Adrenal gland (tissue), 12 donors: ENCODE data around the gene PPP1CC. TPM values are rescaled to one million over a fixed set of nuclear protein-coding genes. Genes with fewer than 3 reads are reported as not detected.

Experiments
- DNase-seq, 7 donors: peaks; one replicate each; pipeline ENCODE4 v3.0.0-alpha.2; 2019 to 2020
- H3K27ac ChIP-seq, 5 donors: fragments of 200-600 bp; sonication (generic) in 4 of 5; 1 replicate in 3 of 5; 2 replicates in 2 of 5; pipeline versions ENCODE4 v1.5.1 to v1.8.0; 2016 to 2020; ENCODE audit warnings: mild to moderate bottlenecking in 1 of 5
- H3K27me3 ChIP-seq: fragments of 200-600 bp; 2 replicates; pipeline ENCODE4 v1.8.0; 2021
- H3K36me3 ChIP-seq, 2 donors: fragments of 200-600 bp; replicated peaks in 1 of 2; 1 replicate in 1 of 2; 2 replicates in 1 of 2; pipeline versions ENCODE4 v1.5.1 to v1.8.0; 2018 to 2022
- H3K4me1 ChIP-seq, 2 donors: fragments of 200-600 bp; replicated peaks in 1 of 2; 1 replicate in 1 of 2; 2 replicates in 1 of 2; pipeline versions ENCODE4 v1.5.1 to v1.8.0; 2018 to 2021
- H3K4me3 ChIP-seq, 4 donors: fragments of 200-600 bp; sonication (generic) in 3 of 4; one replicate each; pipeline ENCODE4 v1.5.1; 2016 to 2018
- H3K9me3 ChIP-seq, 3 donors: fragments of 200-600 bp; sonication (generic) in 1 of 3; replicated peaks in 1 of 3; 1 replicate in 2 of 3; 2 replicates in 1 of 3; pipeline versions ENCODE4 v1.5.1 to v1.8.0; 2016 to 2021
- CTCF ChIP-seq, 6 experiments: fragments of 450-650 bp in 4 of 6; fragments of 200-600 bp in 2 of 6; sonication (generic) in 1 of 6; IDR thresholded peaks; 1 replicate in 5 of 6; 2 replicates in 1 of 6; pipeline versions ENCODE4 v1.5.1 to v1.8.0; 2016 to 2021; ENCODE audit warnings: antibody characterized with exemption in 6 of 6, mild to moderate bottlenecking in 2 of 6, moderate library complexity in 1 of 6
- POLR2A ChIP-seq, 2 donors: fragments of 450-650 bp; IDR thresholded peaks; one replicate each; pipeline ENCODE4 v1.6.1; 2017; ENCODE audit warnings: antibody characterized with exemption in 2 of 2, mild to moderate bottlenecking in 2 of 2, moderate library complexity in 1 of 2
- WGBS, 4 donors: extraction: QIAGEN DNeasy Blood & Tissue Kit in 2 of 4; methylation state at CpG; one replicate each; pipeline versions ENCODE4 v1.1.5 to v1.1.7; 2013 to 2017; 5-methylcytosine and 5-hydroxymethylcytosine counted together
- intact Hi-C, 2 donors: fragments of 100-400 bp; cut with DNase I; formaldehyde crosslinking; loops; one replicate each; pipeline versions ENCODE4 v1.14.1 to v1.15.0; 2022 to 2023
- polyA plus RNA-seq, 3 donors: library from polyadenylated mRNA; stranded (reverse); fragments of 200-250 nt in 2 of 3; fragments of 350-450 nt in 1 of 3; fragmentation: Illumina TruSeq in 1 of 3; extraction: RNeasy Lipid Tissue Mini Kit (QIAGEN cat#74804) in 1 of 3; gene quantifications; one replicate each; pipeline ENCODE4 v1.2.3, GENCODE V29; 2013 to 2014
- total RNA-seq, 9 donors: library from RNA; depleted of rRNA in 4 of 9; stranded (reverse); fragments of >200 nt in 4 of 9; fragments of 120-200 nt in 1 of 9; fragmentation: NEBNext Ultra II Directional in 1 of 9; extraction: Animal tissue kit (Norgen Biotek cat#: 25700) in 1 of 9; gene quantifications; one replicate each; pipeline versions ENCODE4 v1.1.0 to v1.2.4, GENCODE V29; 2013 to 2023
- donor health status: healthy with polysubstance abuse.
- donor health status: Bipolar disorder and iron deficiency.
- donor health status: DM: yes; HTN: yes; CAD: no.
- donor health status: DM: no; HTN: no; CAD: no.
- donor health status: DM: no; HTN: no; CAD: no.
- donor health status: DM: yes; HTN: yes; CAD: no.

Gene PPP1CC
- total and polyA plus RNA-seq, 12 donors = 53.7 to 182 (median 137) TPM

GRCh38 chr12:110731479-110731878 lies 11.2 kb downstream of the PPP1CC start:
- Histone ChIP-seq H3K9me3 (no peaks in the 10 kb centered on the region), H3K27ac (no peak overlapping the region), H3K4me1 (peaks cover 20 to 49% of the 10 kb centered on the region in 2 donors), H3K36me3 (peaks cover 0 to 32% of the 10 kb centered on the region in 2 donors), H3K4me3 (no peak overlapping the region), H3K27me3 (no peaks in the 10 kb centered on the region)
- WGBS, 4 donors = 31 to 40% (median 33%) methylated on average over 2 of the region's 2 CpGs
- TF ChIP-seq CTCF (IDR thresholded peaks at IDR 0.05) (no peak), POLR2A (IDR thresholded peaks at IDR 0.05) (no peak)
- no peak for DNase-seq
- intact Hi-C loops = no loop called here

GRCh38 chr12:110728628-110729027 lies 14.1 kb downstream of the PPP1CC start:
- no peak for DNase-seq
- Histone ChIP-seq H3K27me3 (no peaks in the 10 kb centered on the region), H3K4me3 (no peak overlapping the region), H3K4me1 (peaks cover 9 to 39% of the 10 kb centered on the region in 2 donors), H3K27ac (no peak overlapping the region), H3K9me3 (no peaks in the 10 kb centered on the region), H3K36me3 (peaks cover 0 to 55% of the 10 kb centered on the region in 2 donors)
- intact Hi-C loops = no loop called here
- no peak for TF ChIP-seq CTCF (IDR thresholded peaks at IDR 0.05)
- no peak for TF ChIP-seq POLR2A (IDR thresholded peaks at IDR 0.05)
- 63 to 90% (median 75%) methylated on average over 1 of the region's 1 CpG for WGBS, 4 donors

DNA sequence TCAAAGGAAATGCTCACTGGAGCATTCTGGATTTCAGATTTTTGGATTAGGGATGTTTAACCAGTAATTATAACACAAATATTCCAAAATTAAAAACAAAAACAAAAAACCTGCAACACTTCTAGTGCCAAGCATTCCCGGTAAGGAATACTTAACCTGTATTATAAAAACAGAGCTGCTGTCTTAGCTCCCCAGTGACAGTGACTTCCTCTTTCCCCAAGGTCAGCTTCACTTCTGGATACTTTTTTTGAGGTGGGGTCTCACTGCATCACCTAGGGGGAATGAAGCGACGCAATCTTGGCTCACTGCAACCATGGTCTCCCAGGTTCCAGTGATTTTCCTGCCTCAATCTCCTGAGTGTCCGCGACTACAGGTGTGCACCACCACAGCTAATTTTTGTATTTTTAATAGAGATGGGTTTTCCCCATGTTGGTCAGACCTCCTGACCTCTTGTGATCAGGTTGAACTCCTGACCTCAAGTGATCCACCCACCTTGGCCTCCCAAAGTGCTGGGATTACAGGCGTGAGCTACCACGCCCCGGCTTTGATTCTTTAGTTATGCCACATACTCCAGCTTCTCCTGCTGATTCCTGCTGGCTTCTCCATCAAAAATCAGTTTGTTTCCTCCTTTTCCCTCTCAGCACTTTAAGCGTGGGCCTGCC lies 15.9 kb downstream of the PPP1CC start:
- DNase-seq = no peak
- intact Hi-C loops = no loop called here
- Histone ChIP-seq H3K4me1 (peaks cover 0 to 27% of the 10 kb centered on the region in 2 donors), H3K9me3 (no peaks in the 10 kb centered on the region), H3K36me3 (peaks cover 0 to 66% of the 10 kb centered on the region in 2 donors), H3K4me3 (no peak overlapping the region), H3K27ac (no peak overlapping the region), H3K27me3 (no peaks in the 10 kb centered on the region)
- TF ChIP-seq CTCF (IDR thresholded peaks at IDR 0.05) (no peak), POLR2A (IDR thresholded peaks at IDR 0.05) (no peak)
- 86 to 94% (median 91%) methylated on average over 9 of the region's 9 CpGs for whole genome bisulfite sequencing, 4 donors

GRCh38 chr12:110726028-110726427 lies 16.7 kb downstream of the PPP1CC start:
- 93 to 98% (median 97%) methylated on average over 4 of the region's 4 CpGs for WGBS, 4 donors
- no peak for TF ChIP-seq CTCF (IDR thresholded peaks at IDR 0.05)
- TF ChIP-seq POLR2A (IDR thresholded peaks at IDR 0.05) = no peak
- H3K27me3 ChIP-seq = no peaks in the 10 kb centered on the region
- DNase-seq = no peak
- H3K27ac ChIP-seq = no peak overlapping the region
- no peaks in the 10 kb centered on the region for H3K9me3 ChIP-seq
- peaks cover 0 to 23% of the 10 kb centered on the region in 2 donors for H3K4me1 ChIP-seq
- intact Hi-C loops = no loop called here
- H3K4me3 ChIP-seq = no peak overlapping the region
- peaks cover 0 to 69% of the 10 kb centered on the region in 2 donors for H3K36me3 ChIP-seq
